SK-N-SH (cell line): Measurements from ENCODE around the gene UBR3. TPM values are rescaled to one million over a fixed set of nuclear protein-coding genes. Genes with fewer than 3 reads are reported as not detected.

Experiments used
- CTCF ChIA-PET: fragments of 300-600, 350-600 bp; formaldehyde crosslinking; extraction: SDS; loops from one replicate; lab custom pipeline; 2021; lab: Yijun Ruan, JAX
- POLR2A ChIA-PET: fragments of 350-600 bp; sonication (Branson Sonifier 250); formaldehyde crosslinking; extraction: SDS; loops from one replicate; lab custom pipeline; 2020; ENCODE audit warnings: antibody characterized with exemption, inconsistent platforms; lab: Yijun Ruan, JAX
- DNase-seq: peaks from one replicate; pipeline ENCODE4 v3.0.0; 2012
- H2AFZ ChIP-seq: fragments of 200-600 bp; sonication (generic); 2 replicates; pipeline ENCODE4 v1.8.1; 2016; ENCODE audit warnings: antibody characterized with exemption, mild to moderate bottlenecking, low read depth
- H3F3A ChIP-seq: fragments of 200-600 bp; sonication (generic); replicated peaks from 2 replicates; pipeline ENCODE3; 2016; ENCODE audit warnings: antibody characterized with exemption, mild to moderate bottlenecking; ENCODE audit not compliant: insufficient read depth
- H3K27ac ChIP-seq, 2 experiments: fragments of 200-500 bp in 1 of 2; fragments of 200-600 bp in 1 of 2; sonication (Bioruptor generic) in 1 of 2; sonication (generic), shearing (Covaris generic) in 1 of 2; 2 replicates each; pipeline versions ENCODE4 v1.5.1 to v1.6.1; 2014 to 2016; ENCODE audit warnings: low read depth in 2 of 2, inconsistent platforms in 1 of 2, low read length in 1 of 2, mild to moderate bottlenecking in 1 of 2, mixed read lengths in 1 of 2
- H3K27me3 ChIP-seq: fragments of 200-600 bp; sonication (generic), shearing (Covaris generic); 2 replicates; pipeline ENCODE4 v1.6.1; 2016; ENCODE audit warnings: mixed run types; ENCODE audit not compliant: insufficient read depth
- H3K36me3 ChIP-seq, 2 experiments: fragments of 200-500 bp in 1 of 2; fragments of 200-600 bp in 1 of 2; sonication (Bioruptor generic) in 1 of 2; sonication (generic) in 1 of 2; replicated peaks in 1 of 2; 2 replicates each; pipeline versions ENCODE3 to v1.5.1; 2014 to 2016; ENCODE audit warnings: low read length in 1 of 2, mild to moderate bottlenecking in 1 of 2; ENCODE audit not compliant: insufficient read depth in 2 of 2, control insufficient read depth in 1 of 2
- H3K4me1 ChIP-seq, 2 experiments: fragments of 200-500 bp in 1 of 2; fragments of 200-600 bp in 1 of 2; sonication (Bioruptor generic) in 1 of 2; sonication (generic), shearing (Covaris generic) in 1 of 2; 2 replicates each; pipeline versions ENCODE4 v1.5.1 to v1.6.1; 2014 to 2016; ENCODE audit warnings: low read depth in 1 of 2, low read length in 1 of 2, mixed run types in 1 of 2; ENCODE audit not compliant: insufficient read depth in 2 of 2, control insufficient read depth in 1 of 2
- H3K4me2 ChIP-seq: fragments of 200-600 bp; sonication (generic), shearing (Covaris generic); 2 replicates; pipeline ENCODE4 v1.6.1; 2017; ENCODE audit warnings: mixed run types
- H3K4me3 ChIP-seq, 2 experiments: fragments of 200-500 bp in 1 of 2; fragments of 200-600 bp in 1 of 2; sonication (Bioruptor generic) in 1 of 2; sonication (generic), shearing (Covaris generic) in 1 of 2; 2 replicates each; pipeline versions ENCODE4 v1.5.1 to v1.8.1; 2014 to 2016; ENCODE audit warnings: low read depth in 2 of 2, inconsistent platforms in 1 of 2, low read length in 1 of 2, mild to moderate bottlenecking in 1 of 2, mixed read lengths in 1 of 2, moderate library complexity in 1 of 2
- H3K79me2 ChIP-seq: fragments of 200-600 bp; sonication (generic); 2 replicates; pipeline ENCODE4 v1.8.1; 2017; ENCODE audit warnings: mild to moderate bottlenecking; ENCODE audit not compliant: insufficient read depth
- H3K9ac ChIP-seq: fragments of 200-600 bp; sonication (generic); 2 replicates; pipeline ENCODE4 v1.6.1; 2017; ENCODE audit warnings: mixed run types
- H3K9me2 ChIP-seq: fragments of 200-600 bp; sonication (generic); 2 replicates; pipeline ENCODE4 v1.6.1; 2017; ENCODE audit warnings: mixed run types
- H3K9me3 ChIP-seq: fragments of 200-600 bp; sonication (generic); 2 replicates; pipeline ENCODE4 v1.6.1; 2017; ENCODE audit warnings: mixed run types, mild to moderate bottlenecking, moderate library complexity
- H4K20me1 ChIP-seq: fragments of 200-600 bp; sonication (generic); 2 replicates; pipeline ENCODE4 v1.6.1; 2017; ENCODE audit warnings: mild to moderate bottlenecking, mixed run types; ENCODE audit not compliant: insufficient read depth
- CTCF ChIP-seq: fragments of 200-600 bp; sonication (generic); IDR thresholded peaks from 2 replicates; pipeline ENCODE4 v1.6.1; 2017; ENCODE audit warnings: antibody characterized with exemption, mild to moderate bottlenecking, moderate library complexity
- ELF1 ChIP-seq: IDR thresholded peaks from 2 replicates; pipeline ENCODE4 v1.4.0; 2012
- EZH2phosphoT487 ChIP-seq: fragments of 200-600 bp; sonication (generic); IDR thresholded peaks from 2 replicates; pipeline ENCODE4 v1.6.1; 2017; ENCODE audit warnings: low read depth, mixed run types, mild to moderate bottlenecking, antibody characterized with exemption, moderate library complexity, borderline replicate concordance
- FOSL2 ChIP-seq: IDR thresholded peaks from 2 replicates; pipeline ENCODE4 v1.4.0; 2012; ENCODE audit warnings: low read depth, mild to moderate bottlenecking, moderate library complexity, borderline replicate concordance
- FOXM1 ChIP-seq: IDR thresholded peaks from 2 replicates; pipeline ENCODE4 v1.4.0; 2012; ENCODE audit warnings: low read depth, mild to moderate bottlenecking
- JUND ChIP-seq: IDR thresholded peaks from 2 replicates; pipeline ENCODE4 v1.4.0; 2012
- MEF2A ChIP-seq: IDR thresholded peaks from 2 replicates; pipeline ENCODE4 v1.4.0; 2012; ENCODE audit warnings: low read depth, borderline replicate concordance
- MXI1 ChIP-seq: IDR thresholded peaks from 2 replicates; pipeline ENCODE4 v1.6.1; 2012; ENCODE audit warnings: mild to moderate bottlenecking, low read depth, low read length, improper control_type of control experiment
- NFIC ChIP-seq: IDR thresholded peaks from 2 replicates; pipeline ENCODE4 v1.4.0; 2012; ENCODE audit warnings: borderline replicate concordance
- NRF1 ChIP-seq: IDR thresholded peaks from 2 replicates; pipeline ENCODE4 v1.6.1; 2012; ENCODE audit warnings: low read depth, mild to moderate bottlenecking, low read length
- PBX3 ChIP-seq: IDR thresholded peaks from 2 replicates; pipeline ENCODE4; 2012
- POLR2AphosphoS5 ChIP-seq: IDR thresholded peaks from 2 replicates; pipeline ENCODE4 v1.6.1; 2012; ENCODE audit warnings: low read depth, low read length
- RAD21 ChIP-seq: IDR thresholded peaks from 2 replicates; pipeline ENCODE4 v1.6.1; 2012; ENCODE audit warnings: mild to moderate bottlenecking, low read length
- RCOR1 ChIP-seq: fragments of 150-350 bp; IDR thresholded peaks from 2 replicates; pipeline ENCODE4 v1.6.1; 2017; ENCODE audit warnings: antibody characterized with exemption, low read length
- RFX5 ChIP-seq: IDR thresholded peaks from 2 replicates; pipeline ENCODE4 v1.6.1; 2012; ENCODE audit warnings: mild to moderate bottlenecking, improper control_type of control experiment, low read length
- SIN3A ChIP-seq: IDR thresholded peaks from 2 replicates; pipeline ENCODE4 v1.6.1; 2012; ENCODE audit warnings: low read depth, mild to moderate bottlenecking, low read length, moderate library complexity, borderline replicate concordance
- TCF12 ChIP-seq: IDR thresholded peaks from 2 replicates; pipeline ENCODE4 v1.4.0; 2012
- TEAD4 ChIP-seq: IDR thresholded peaks from 2 replicates; pipeline ENCODE4 v1.4.0; 2012; ENCODE audit warnings: mild to moderate bottlenecking, borderline replicate concordance; ENCODE audit not compliant: insufficient read depth
- USF1 ChIP-seq: IDR thresholded peaks from 2 replicates; pipeline ENCODE4 v1.4.0; 2012; ENCODE audit warnings: low read depth, borderline replicate concordance
- WGBS: methylation state at CpG from one replicate; pipeline ENCODE4 v1.1.6; 2017; ENCODE audit warnings: low lambda C conversion rate; 5-methylcytosine and 5-hydroxymethylcytosine counted together
- polyA plus RNA-seq, 3 experiments: library from polyadenylated mRNA; depleted of rRNA; stranded (reverse); fragments of >200 nt; gene quantifications; 2 replicates each; pipeline ENCODE4 v1.2.3, GENCODE V29; 2012

Gene UBR3
- polyA plus RNA-seq, 1 of the 3 experiments (the other 2 are of a cell fraction): 5.2 TPM

- Histone ChIP-seq H4K20me1 (0 out of 2 replicates have a peak, but pooled peaks cover 6% of the 10 kb centered on the region), H3K9me3 (no peaks in the 10 kb centered on the region), H3K4me2 (no peak overlapping the region), H2AFZ (no peak overlapping the region), H3K27ac (no peak overlapping the region), H3K4me3 (no peak overlapping the region), H3K9me2 (no peaks in the 10 kb centered on the region), H3K36me3 (peaks cover 0 to 5% of the 10 kb centered on the region in 2 experiments), H3K4me1 (no peaks in the 10 kb centered on the region), H3K79me2 (peaks cover 82% of the 10 kb centered on the region), H3K27me3 (no peaks in the 10 kb centered on the region), H3K9ac (no peak overlapping the region), H3F3A (no peaks in the 10 kb centered on the region)
- TF ChIP-seq TCF12: no peak
- TF ChIP-seq TEAD4: no peak
- no peak for TF ChIP-seq NRF1
- TF ChIP-seq MEF2A: no peak
- no peak for TF ChIP-seq JUND
- no peak for TF ChIP-seq FOXM1
- no peak for TF ChIP-seq RCOR1
- TF ChIP-seq NFIC: no peak
- no peak for TF ChIP-seq USF1
- TF ChIP-seq EZH2phosphoT487: no peak
- TF ChIP-seq SIN3A: no peak
- TF ChIP-seq FOSL2: no peak
- TF ChIP-seq MXI1: no peak
- TF ChIP-seq RAD21: no peak
- no peak for TF ChIP-seq PBX3
- no peak for TF ChIP-seq POLR2AphosphoS5
- no peak for TF ChIP-seq RFX5
- no peak for TF ChIP-seq CTCF
- TF ChIP-seq ELF1: no peak
- no peak for DNase-seq
- ChIA-PET POLR2A (no interaction called here), CTCF (no interaction called here)
- WGBS: 95% methylated on average over 4 of the region's 4 CpGs
Measured at GRCh38 chr2:169860149-169860548, 32.9 kb downstream of the UBR3 start.
